ENCODE results near the gene PLBD2.

DNA sequence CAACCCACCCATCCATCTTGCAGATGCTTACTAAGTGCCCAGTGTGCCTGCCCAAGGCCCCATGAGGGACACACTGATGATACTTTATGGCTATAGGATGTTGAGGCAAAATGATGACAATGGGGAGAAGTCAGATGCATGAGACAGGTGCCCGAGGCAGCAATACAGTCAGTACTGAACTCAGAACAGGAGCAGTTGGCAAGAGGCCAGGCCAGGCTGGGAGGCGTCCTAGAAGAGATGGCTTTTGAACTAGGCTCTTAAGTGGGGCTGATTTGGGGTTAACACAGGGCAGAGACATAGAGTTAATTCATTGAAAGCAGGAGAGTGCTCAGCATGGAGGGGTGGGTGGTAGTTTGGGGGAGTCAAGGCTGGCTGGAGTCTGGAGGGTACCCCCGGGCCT is 15.6 kb downstream of the PLBD2 start:
- TF ChIP-seq CTCF (conservative IDR thresholded peaks at IDR 0.05; ENCODE audit: low read depth, low read length) (no peak), EZH2 (IDR thresholded peaks at IDR 0.05; ENCODE audit: borderline replicate concordance, low read depth, low read length, poor library complexity, severe bottlenecking) (no peak)

Measured in A673 (cell line).